PC-3 (cell line): ENCODE measurements around the gene FBXO44. TPM values are rescaled to one million over a fixed set of nuclear protein-coding genes. Genes with fewer than 3 reads are reported as not detected.

Experiments used
- ATAC-seq: fragments of 200-7000 bp; cut with Tn5 transposase; 2 replicates; pipeline ENCODE4 v1.9.1; 2020; ENCODE audit warnings: mild to moderate bottlenecking, moderate library complexity
- BruUV-seq: library from RNA; stranded (reverse); fragments of 400-500 nt; replicated peaks from 2 replicates; lab custom pipeline; 2021; lab: Mats Ljungman, UMichigan
- CTCF ChIA-PET: fragments of 300-600 bp; sonication (Branson Sonifier 250); formaldehyde crosslinking; loops from one replicate; lab custom pipeline; 2022; ENCODE audit warnings: antibody characterized with exemption; lab: Charles Lee
- POLR2A ChIA-PET: fragments of 300-600 bp; sonication (Branson Sonifier 250); formaldehyde crosslinking; loops from one replicate; lab custom pipeline; 2022; ENCODE audit warnings: antibody characterized with exemption; ENCODE audit not compliant: unreplicated experiment; lab: Charles Lee
- DNase-seq: peaks from one replicate; pipeline ENCODE4 v3.0.0-alpha.2; 2015
- H2AFZ ChIP-seq: fragments of 300-600 bp; sonication (generic); 2 replicates; pipeline ENCODE4 v1.6.0; 2016; ENCODE audit warnings: antibody characterized with exemption, low read length
- H3F3A ChIP-seq: fragments of 300-600 bp; sonication (generic); one replicate; pipeline ENCODE4 v1.6.0; 2017; ENCODE audit warnings: antibody characterized with exemption, low read length, control low read depth, mild to moderate bottlenecking; ENCODE audit not compliant: unreplicated experiment
- H3K27ac ChIP-seq: fragments of 300-600 bp; sonication (generic); 2 replicates; pipeline ENCODE4 v1.5.1; 2016; ENCODE audit warnings: mild to moderate bottlenecking, low read length
- H3K27me3 ChIP-seq: fragments of 300-600 bp; sonication (generic); 2 replicates; pipeline ENCODE4 v1.6.1; 2016; ENCODE audit warnings: low read length, mixed read lengths
- H3K36me3 ChIP-seq: fragments of 300-600 bp; sonication (generic); 2 replicates; pipeline ENCODE4 v1.6.1; 2016; ENCODE audit warnings: low read depth, mixed run types, low read length, mixed read lengths
- H3K4me1 ChIP-seq: fragments of 300-600 bp; sonication (generic); 2 replicates; pipeline ENCODE4 v1.5.1; 2016; ENCODE audit warnings: low read length; ENCODE audit not compliant: insufficient read depth
- H3K4me2 ChIP-seq: fragments of 300-600 bp; sonication (generic); 2 replicates; pipeline ENCODE4 v1.6.0; 2016; ENCODE audit warnings: low read length
- H3K4me3 ChIP-seq: fragments of 300-600 bp; sonication (generic); 2 replicates; pipeline ENCODE4 v1.5.1; 2016; ENCODE audit warnings: mild to moderate bottlenecking, low read length, mixed read lengths
- H3K79me2 ChIP-seq: fragments of 300-600 bp; sonication (generic); 2 replicates; pipeline ENCODE4 v1.6.1; 2017; ENCODE audit warnings: low read length, mixed read lengths
- H3K9ac ChIP-seq: fragments of 300-600 bp; sonication (generic); 2 replicates; pipeline ENCODE4 v1.6.0; 2016; ENCODE audit warnings: mild to moderate bottlenecking, low read length
- H3K9me2 ChIP-seq: fragments of 300-600 bp; sonication (generic); replicated peaks from 2 replicates; pipeline ENCODE4 v1.6.1; 2016; ENCODE audit warnings: mixed run types, low read length, mixed read lengths
- H3K9me3 ChIP-seq: fragments of 300-600 bp; sonication (generic); 2 replicates; pipeline ENCODE4 v1.6.1; 2016; ENCODE audit warnings: low read length, mixed read lengths
- H4K20me1 ChIP-seq: fragments of 300-600 bp; sonication (generic); 2 replicates; pipeline ENCODE4 v1.6.1; 2016; ENCODE audit warnings: low read length, mixed read lengths
- CTCF ChIP-seq: fragments of 300-600 bp; sonication (generic); conservative IDR thresholded peaks from 2 replicates; pipeline ENCODE4 v1.5.1; 2017; ENCODE audit warnings: antibody characterized with exemption, low read depth, mild to moderate bottlenecking, low read length
- EZH2 ChIP-seq: fragments of 300-600 bp; sonication (generic); IDR thresholded peaks from one replicate; pipeline ENCODE4 v1.6.1; 2017; ENCODE audit warnings: antibody characterized with exemption, mild to moderate bottlenecking, low read length; ENCODE audit not compliant: unreplicated experiment
- EZH2phosphoT487 ChIP-seq: fragments of 300-600 bp; sonication (generic); IDR thresholded peaks from 2 replicates; pipeline ENCODE4 v1.6.1; 2018; ENCODE audit warnings: mild to moderate bottlenecking, antibody characterized with exemption, low read length, borderline replicate concordance
- intact Hi-C: fragments of 100-400 bp; cut with micrococcal nuclease; formaldehyde crosslinking; loops from 2 replicates; pipeline ENCODE4 v1.9.0; 2023
- total RNA-seq: library from RNA; depleted of rRNA; stranded (reverse); fragments of >200 nt; gene quantifications from 2 replicates; pipeline ENCODE4 v1.2.3, GENCODE V29; 2014

Gene FBXO44
- total RNA-seq, 1 experiment from 2014 or later, result 23.5 TPM

DNA sequence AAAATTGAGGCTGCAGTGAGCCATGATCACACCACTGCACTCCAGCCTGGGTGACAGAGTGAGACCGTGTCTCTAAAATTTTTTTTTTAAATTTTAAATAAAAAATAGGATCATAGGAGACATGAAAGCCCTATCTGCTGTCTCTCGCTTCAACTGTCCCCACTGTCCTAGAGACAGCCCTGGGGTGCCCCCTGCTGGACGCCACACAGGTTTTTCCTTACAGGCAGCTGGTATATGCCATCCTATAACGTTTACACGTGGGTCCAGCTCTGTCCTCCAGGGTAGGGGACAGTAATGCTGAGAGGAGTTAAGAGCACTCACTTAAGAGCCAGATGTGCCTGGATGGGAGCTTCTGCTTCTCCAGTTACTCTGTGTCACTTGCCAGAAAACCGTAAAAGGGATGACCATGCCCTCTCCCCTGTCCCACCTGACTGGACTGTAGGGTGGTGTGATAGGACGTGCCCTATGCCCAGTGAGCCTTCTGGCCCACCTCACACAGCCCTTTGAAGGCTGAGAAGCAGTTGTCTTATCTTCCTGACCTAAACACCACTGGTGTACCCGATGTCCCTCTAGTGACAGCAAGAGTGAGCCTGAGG lies 8.9 kb upstream of the FBXO44 start:
- ChIA-PET POLR2A (no interaction called here), CTCF (interaction anchor here (0.5 to 1.2 kb wide), 7 partner anchors 19 to 671 kb away, joined by 3 to 12 read pairs (median 5); partner anchors contain the start of gene FBXO6)
- peak; percentile 70 for ATAC-seq
- no TSS peak for BruUV-seq
- peak; percentile 85 for DNase-seq
- Histone ChIP-seq H3F3A (no peaks in the 10 kb centered on the region), H3K27ac (no peak overlapping the region), H3K4me1 (peaks cover 7% of the 10 kb centered on the region; the same call in 1 of the 2 replicates), H2AFZ (no peak overlapping the region), H3K4me3 (no peak overlapping the region), H3K9me3 (no peaks in the 10 kb centered on the region), H3K79me2 (no peaks in the 10 kb centered on the region), H3K9ac (no peak overlapping the region), H3K4me2 (no peak overlapping the region), H4K20me1 (no peaks in the 10 kb centered on the region), H3K36me3 (no peaks in the 10 kb centered on the region), H3K27me3 (no peaks in the 10 kb centered on the region), H3K9me2 (no peaks in the 10 kb centered on the region)
- peak; percentile 73 for TF ChIP-seq CTCF
- no peak for TF ChIP-seq EZH2phosphoT487
- intact Hi-C loops, result loop anchor here (1.0 to 10.0 kb wide), 2 partner anchors 361 to 608 kb away; no protein-coding TSS in a partner anchor

DNA sequence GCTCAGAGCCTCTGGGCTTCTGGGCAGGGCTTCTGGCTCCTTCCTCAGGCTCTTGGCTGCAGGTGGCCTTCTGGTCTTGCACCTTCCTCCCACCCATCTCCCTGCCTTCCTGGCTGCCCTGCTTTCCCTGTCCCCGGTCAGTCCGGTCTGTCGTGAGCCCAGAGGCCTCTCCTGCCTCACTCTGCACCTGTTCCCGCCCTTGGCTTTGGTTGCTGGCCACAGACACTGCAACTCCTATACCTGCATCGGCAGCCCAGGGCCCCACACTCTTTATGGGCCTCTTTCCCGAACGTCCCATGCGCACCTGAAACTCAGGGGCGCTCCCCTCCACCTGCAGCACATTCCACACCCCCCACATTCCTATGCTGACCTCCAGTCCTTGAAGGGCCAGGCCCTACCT lies 8.4 kb upstream of the FBXO44 start:
- no peaks in the 10 kb centered on the region for H3K79me2 ChIP-seq
- DNase-seq (no peak), ATAC-seq (no peak)
- CTCF ChIA-PET, result interaction anchor here (0.5 to 1.2 kb wide), 7 partner anchors 18 to 671 kb away, joined by 3 to 12 read pairs (median 5); partner anchors contain the start of gene FBXO6
- no peaks in the 10 kb centered on the region for H3K9me3 ChIP-seq
- no peaks in the 10 kb centered on the region for H3K27me3 ChIP-seq
- H3K9ac ChIP-seq, result no peak overlapping the region
- H3K36me3 ChIP-seq, result no peaks in the 10 kb centered on the region
- POLR2A ChIA-PET, result no interaction called here
- H3K4me3 ChIP-seq, result no peak overlapping the region
- peaks cover 9% of the 10 kb centered on the region; the same call in 1 of the 2 replicates for H3K4me1 ChIP-seq
- no peaks in the 10 kb centered on the region for H3F3A ChIP-seq
- H2AFZ ChIP-seq, result no peak overlapping the region
- no peak overlapping the region for H3K27ac ChIP-seq
- intact Hi-C loops, result loop anchor here (10.0 kb wide), 1 partner anchor 362 kb away; no protein-coding TSS in a partner anchor
- H4K20me1 ChIP-seq, result no peaks in the 10 kb centered on the region
- no peak overlapping the region for H3K4me2 ChIP-seq
- H3K9me2 ChIP-seq, result no peaks in the 10 kb centered on the region
- no TSS peak for BruUV-seq
- no peak for TF ChIP-seq CTCF
- no peak for TF ChIP-seq EZH2phosphoT487
- TF ChIP-seq EZH2, result no peak

- Histone ChIP-seq H3K4me2 (no peak overlapping the region), H3K9ac (no peak overlapping the region), H3K9me2 (no peaks in the 10 kb centered on the region), H3F3A (no peaks in the 10 kb centered on the region), H3K36me3 (no peaks in the 10 kb centered on the region), H3K27me3 (no peaks in the 10 kb centered on the region), H2AFZ (no peak overlapping the region), H4K20me1 (no peaks in the 10 kb centered on the region), H3K9me3 (no peaks in the 10 kb centered on the region), H3K4me1 (peaks cover 9% of the 10 kb centered on the region; the same call in 1 of the 2 replicates), H3K79me2 (no peaks in the 10 kb centered on the region), H3K27ac (no peak overlapping the region), H3K4me3 (no peak overlapping the region)
- TF ChIP-seq CTCF (no peak), EZH2phosphoT487 (no peak), EZH2 (no peak)
- ATAC-seq, result no peak
- BruUV-seq, result no TSS peak
- intact Hi-C loops, result loop anchor here (10.0 kb wide), 1 partner anchor 363 kb away; no protein-coding TSS in a partner anchor
- POLR2A ChIA-PET, result no interaction called here
- DNase-seq, result no peak
- CTCF ChIA-PET, result no interaction called here
These were observed 7.3 kb upstream of the FBXO44 start for GRCh38 chr1:11647333-11647732.
